GM10847 (cell line): ENCODE results near the gene DDA1.

ENCODE experiments used
- POLR2A ChIP-seq: IDR thresholded peaks from 2 replicates; pipeline ENCODE4 v1.6.1; 2011; ENCODE audit not compliant: insufficient read length; ENCODE audit errors: extremely low read depth

The DDA1 gene

GRCh38 chr19:17282488-17283125 is 26.8 kb upstream of the DDA1 start:
- TF ChIP-seq POLR2A: no peak

GRCh38 chr19:17283504-17283996 is 25.8 kb upstream of the DDA1 start:
- TF ChIP-seq POLR2A: no peak

- no peak for TF ChIP-seq POLR2A
Measured at GRCh38 chr19:17285415-17286135, 23.8 kb upstream of the DDA1 start.

GRCh38 chr19:17286263-17286662 is 23.1 kb upstream of the DDA1 start:
- no peak for TF ChIP-seq POLR2A

- TF ChIP-seq POLR2A: no peak
Measured at GRCh38 chr19:17286752-17287151, 22.6 kb upstream of the DDA1 start.

- no peak for TF ChIP-seq POLR2A
Measured at GRCh38 chr19:17289489-17289888, 19.9 kb upstream of the DDA1 start.

- peak; percentile 52 for TF ChIP-seq POLR2A
Measured at GRCh38 chr19:17292301-17293074, 16.9 kb upstream of the DDA1 start.

- TF ChIP-seq POLR2A: no peak
Measured at GRCh38 chr19:17293605-17294004, 15.8 kb upstream of the DDA1 start.

GRCh38 chr19:17294051-17294891 is 15.1 kb upstream of the DDA1 start:
- TF ChIP-seq POLR2A: no peak

GRCh38 chr19:17296273-17296672 is 13.1 kb upstream of the DDA1 start:
- no peak for TF ChIP-seq POLR2A

- TF ChIP-seq POLR2A: no peak
Measured at GRCh38 chr19:17296976-17297375, 12.4 kb upstream of the DDA1 start.

GRCh38 chr19:17300992-17301619 is 8.3 kb upstream of the DDA1 start:
- no peak for TF ChIP-seq POLR2A

GRCh38 chr19:17302391-17303166 is 6.8 kb upstream of the DDA1 start:
- TF ChIP-seq POLR2A: no peak

- no peak for TF ChIP-seq POLR2A
Measured at GRCh38 chr19:17303167-17303939, 6.0 kb upstream of the DDA1 start, which contains the start of gene ABHD8. Gene ABHD8, minus strand, starts transcription at chr19:17303425. Its CDS starts 1,809 bp downstream, at chr19:17301616.

GRCh38 chr19:17303940-17304267 is 5.5 kb upstream of the DDA1 start:
- no peak for TF ChIP-seq POLR2A
